ENCODE results near the gene KRT7. TPM values are rescaled to one million over a fixed set of nuclear protein-coding genes. Genes with fewer than 3 reads are reported as not detected.

Gene KRT7
- total and polyA plus RNA-seq, 4 donors = 0.37 to 9.9 (median 7.0) TPM

- WGBS = 20% methylated on average over 32 of the region's 32 CpGs
- no peak overlapping the region for H3K27ac ChIP-seq (ENCODE audit: low read depth in 1 of 2, low read length in 2 of 2)
- DNase-seq (ENCODE audit: low spot score) = peak; percentile 80
- no peaks in the 10 kb centered on the region for H3K9me3 ChIP-seq (ENCODE audit: control insufficient read depth in 4 of 4, low read length in 3 of 4)
- H3K27me3 ChIP-seq (ENCODE audit: control insufficient read depth in 4 of 4, insufficient read depth in 4 of 4, low read length in 3 of 4) = peaks cover 0 to 3% (median 0%) of the 10 kb centered on the region in 4 donors
- no peak for TF ChIP-seq REST (IDR thresholded peaks at IDR 0.05)
- TF ChIP-seq HNF4G (IDR thresholded peaks at IDR 0.05) = no peak
- peak; percentile 71 to 79 for TF ChIP-seq RAD21 (IDR thresholded peaks at IDR 0.05)
- peak; percentile 92 for TF ChIP-seq CTCF (IDR thresholded peaks at IDR 0.05; ENCODE audit: low read depth, low read length, missing input control)
- TF ChIP-seq HNF4A (conservative IDR thresholded peaks at IDR 0.05) = no peak
- H3K4me1 ChIP-seq (ENCODE audit: control insufficient read depth in 4 of 4, insufficient read depth in 4 of 4, low read length in 3 of 4) = peaks cover 0 to 2% (median 0%) of the 10 kb centered on the region in 4 donors
- no peak overlapping the region for H3K9ac ChIP-seq (ENCODE audit: low read depth in 1 of 2, low read length in 2 of 2)
- no peak overlapping the region for H3K4me3 ChIP-seq (ENCODE audit: low read depth in 1 of 3, low read length in 3 of 3)
- H3K36me3 ChIP-seq (ENCODE audit: control insufficient read depth in 4 of 4, insufficient read depth in 3 of 4, low read depth in 1 of 4, low read length in 3 of 4) = no peaks in the 10 kb centered on the region
Observed at GRCh38 chr12:52278575-52279421, 45.8 kb downstream of the KRT7 start.

- peaks cover 0 to 2% (median 0%) of the 10 kb centered on the region in 4 donors for H3K4me1 ChIP-seq (ENCODE audit: control insufficient read depth in 4 of 4, insufficient read depth in 4 of 4, low read length in 3 of 4)
- 84% methylated on average over 14 of the region's 14 CpGs for WGBS
- no peaks in the 10 kb centered on the region for H3K36me3 ChIP-seq (ENCODE audit: control insufficient read depth in 4 of 4, insufficient read depth in 3 of 4, low read depth in 1 of 4, low read length in 3 of 4)
- H3K27me3 ChIP-seq (ENCODE audit: control insufficient read depth in 4 of 4, insufficient read depth in 4 of 4, low read length in 3 of 4) = peaks cover 0 to 2% (median 0%) of the 10 kb centered on the region in 4 donors
- H3K27ac ChIP-seq (ENCODE audit: low read depth in 1 of 2, low read length in 2 of 2) = no peak overlapping the region
- no peak overlapping the region for H3K4me3 ChIP-seq (ENCODE audit: low read depth in 1 of 3, low read length in 3 of 3)
- H3K9me3 ChIP-seq (ENCODE audit: control insufficient read depth in 4 of 4, low read length in 3 of 4) = no peaks in the 10 kb centered on the region
- no peak for DNase-seq (ENCODE audit: low spot score)
- no peak overlapping the region for H3K9ac ChIP-seq (ENCODE audit: low read depth in 1 of 2, low read length in 2 of 2)
- TF ChIP-seq EGR1 (IDR thresholded peaks at IDR 0.05; ENCODE audit: low read depth in 2 of 2) (no peak), TAF1 (conservative IDR thresholded peaks at IDR 0.05) (no peak), HNF4A (conservative IDR thresholded peaks at IDR 0.05) (no peak), ZBTB33 (IDR thresholded peaks at IDR 0.05) (no peak), SP1 (IDR thresholded peaks at IDR 0.05) (no peak)
Observed at GRCh38 chr12:52279422-52280318, 46.6 kb downstream of the KRT7 start.

All from liver (tissue), 9 donors.